ENCODE measurements around the gene PHKA2.

The PHKA2 gene

GRCh38 chrX:18935893-18936292 is 48.0 kb downstream of the PHKA2 start:
- TF ChIP-seq, protein P1, sequence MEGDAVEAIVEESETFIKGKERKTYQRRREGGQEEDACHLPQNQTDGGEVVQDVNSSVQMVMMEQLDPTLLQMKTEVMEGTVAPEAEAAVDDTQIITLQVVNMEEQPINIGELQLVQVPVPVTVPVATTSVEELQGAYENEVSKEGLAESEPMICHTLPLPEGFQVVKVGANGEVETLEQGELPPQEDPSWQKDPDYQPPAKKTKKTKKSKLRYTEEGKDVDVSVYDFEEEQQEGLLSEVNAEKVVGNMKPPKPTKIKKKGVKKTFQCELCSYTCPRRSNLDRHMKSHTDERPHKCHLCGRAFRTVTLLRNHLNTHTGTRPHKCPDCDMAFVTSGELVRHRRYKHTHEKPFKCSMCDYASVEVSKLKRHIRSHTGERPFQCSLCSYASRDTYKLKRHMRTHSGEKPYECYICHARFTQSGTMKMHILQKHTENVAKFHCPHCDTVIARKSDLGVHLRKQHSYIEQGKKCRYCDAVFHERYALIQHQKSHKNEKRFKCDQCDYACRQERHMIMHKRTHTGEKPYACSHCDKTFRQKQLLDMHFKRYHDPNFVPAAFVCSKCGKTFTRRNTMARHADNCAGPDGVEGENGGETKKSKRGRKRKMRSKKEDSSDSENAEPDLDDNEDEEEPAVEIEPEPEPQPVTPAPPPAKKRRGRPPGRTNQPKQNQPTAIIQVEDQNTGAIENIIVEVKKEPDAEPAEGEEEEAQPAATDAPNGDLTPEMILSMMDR (conservative IDR thresholded peaks at IDR 0.05; ENCODE audit: low read depth) = no peak
- no peak overlapping the region for H3K27ac ChIP-seq
- ChIA-PET CTCF (no interaction called here), POLR2A (ENCODE audit: low non-redundant PET) (no interaction called here)
- DNase-seq (ENCODE audit: low spot score) = no peak

DNA sequence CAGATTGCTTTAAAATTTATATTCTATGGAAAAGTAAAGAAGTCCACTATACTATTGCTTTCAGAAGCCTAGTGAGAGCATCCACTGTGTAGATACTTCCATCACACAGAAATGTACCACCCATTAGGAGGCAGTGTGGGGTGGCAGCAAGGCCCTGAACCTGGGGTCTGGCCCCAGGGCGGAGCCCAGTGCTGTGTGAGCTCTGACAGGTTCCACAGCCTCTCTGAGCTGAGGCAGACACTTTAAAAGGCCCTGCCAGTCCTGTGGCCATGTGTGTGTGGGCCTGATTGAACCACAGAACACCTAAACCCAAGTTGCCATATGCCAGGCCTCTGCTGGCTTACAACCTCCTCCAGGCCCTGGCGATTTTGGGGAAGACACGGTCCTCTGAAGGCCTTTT is 49.2 kb downstream of the PHKA2 start:
- H3K27ac ChIP-seq = no peak overlapping the region
- ChIA-PET POLR2A (ENCODE audit: low non-redundant PET) (no interaction called here), CTCF (no interaction called here)
- TF ChIP-seq, protein P1 (conservative IDR thresholded peaks at IDR 0.05; ENCODE audit: low read depth) = no peak
- DNase-seq (ENCODE audit: low spot score) = no peak

GRCh38 chrX:18933617-18934016 is 50.3 kb downstream of the PHKA2 start:
- ChIA-PET CTCF (interaction anchor here (0.6 kb wide), 1 partner anchor 605 kb away, joined by 3 read pairs; no protein-coding TSS in a partner anchor), POLR2A (ENCODE audit: low non-redundant PET) (no interaction called here)
- TF ChIP-seq, protein P1 (conservative IDR thresholded peaks at IDR 0.05; ENCODE audit: low read depth) = no peak
- DNase-seq (ENCODE audit: low spot score) = no peak
- no peak overlapping the region for H3K27ac ChIP-seq

GRCh38 chrX:18931972-18932371 is 51.9 kb downstream of the PHKA2 start:
- POLR2A ChIA-PET (ENCODE audit: low non-redundant PET) = no interaction called here
- TF ChIP-seq, protein P1 (conservative IDR thresholded peaks at IDR 0.05; ENCODE audit: low read depth) = no peak
- peak; percentile 7 for DNase-seq (ENCODE audit: low spot score)
- H3K27ac ChIP-seq = no peak overlapping the region
- CTCF ChIA-PET = no interaction called here

DNA sequence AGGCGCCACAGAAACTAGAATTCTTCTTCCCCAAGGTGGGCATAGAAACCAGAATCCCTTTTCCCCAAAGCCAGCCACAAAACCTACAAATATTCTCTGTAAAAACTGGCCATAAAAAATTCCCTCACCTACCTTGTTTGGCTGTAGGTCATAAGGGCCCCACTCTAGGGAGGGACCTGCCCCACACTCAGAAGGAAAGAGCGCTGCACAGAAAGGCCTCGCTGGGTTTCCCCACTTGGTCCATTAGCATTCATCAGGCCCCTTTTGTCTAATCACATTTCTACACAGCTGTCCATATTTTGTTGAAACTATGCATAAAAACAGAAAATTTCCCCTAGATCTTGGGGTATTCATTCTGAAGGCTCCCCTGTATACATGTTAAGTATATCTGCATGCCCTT is 54.1 kb downstream of the PHKA2 start:
- no peak overlapping the region for H3K27ac ChIP-seq
- no peak for DNase-seq (ENCODE audit: low spot score)
- POLR2A ChIA-PET (ENCODE audit: low non-redundant PET) = no interaction called here
- TF ChIP-seq, protein P1 (conservative IDR thresholded peaks at IDR 0.05; ENCODE audit: low read depth) = no peak
- CTCF ChIA-PET = no interaction called here

DNA sequence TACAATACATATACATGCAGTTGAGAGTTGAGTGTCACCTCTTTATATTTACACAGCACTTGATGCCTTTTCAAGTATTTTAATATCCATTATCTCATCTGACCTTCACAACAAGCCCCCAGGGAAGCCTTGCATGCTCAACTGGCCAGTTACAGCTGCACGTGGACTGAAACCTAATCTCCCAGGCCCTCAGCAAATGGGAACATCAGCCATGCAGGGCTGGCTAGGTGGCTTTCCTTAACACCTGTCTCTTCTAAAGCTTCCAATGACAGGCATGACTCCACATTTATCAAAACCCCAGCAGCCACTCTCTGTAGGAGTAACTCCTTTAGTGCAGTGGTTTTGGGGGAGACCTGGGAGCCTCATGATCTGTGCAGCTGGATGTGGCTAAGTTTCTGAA is 56.4 kb downstream of the PHKA2 start:
- no peak for DNase-seq (ENCODE audit: low spot score)
- ChIA-PET POLR2A (ENCODE audit: low non-redundant PET) (no interaction called here), CTCF (no interaction called here)
- TF ChIP-seq, protein P1 (conservative IDR thresholded peaks at IDR 0.05; ENCODE audit: low read depth) = no peak
- no peak overlapping the region for H3K27ac ChIP-seq

DNA sequence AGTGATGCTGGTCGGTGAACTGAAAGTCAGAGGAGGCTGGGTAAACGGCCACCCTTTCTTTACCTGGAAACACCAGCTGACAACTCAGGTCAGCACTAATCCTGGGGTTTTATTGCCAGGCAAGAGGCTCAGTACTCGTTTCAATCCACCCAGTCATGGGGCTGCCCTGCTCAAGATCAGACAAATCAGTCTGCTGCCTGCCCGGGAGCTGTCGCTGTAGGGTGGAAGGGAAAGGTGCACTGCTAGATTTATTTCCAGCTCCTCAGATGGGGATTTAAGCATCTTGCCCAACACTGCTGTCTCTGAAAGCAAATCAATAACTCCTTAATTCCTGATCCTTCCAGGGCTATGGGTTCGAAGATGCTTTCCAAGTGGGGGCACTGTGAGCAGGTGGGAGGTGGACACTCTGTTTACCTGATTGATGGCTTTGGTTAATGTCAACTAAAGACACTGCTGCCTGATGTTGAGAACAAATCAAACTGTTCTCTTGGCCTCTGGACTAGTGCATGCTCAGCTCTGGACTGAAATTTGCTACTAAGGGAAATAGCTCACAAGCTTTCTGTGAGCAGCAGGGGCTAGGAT is 59.3 kb downstream of the PHKA2 start:
- H3K27ac ChIP-seq = no peak overlapping the region
- TF ChIP-seq, protein P1 (conservative IDR thresholded peaks at IDR 0.05; ENCODE audit: low read depth) = no peak
- CTCF ChIA-PET = no interaction called here
- DNase-seq (ENCODE audit: low spot score) = no peak
- POLR2A ChIA-PET (ENCODE audit: low non-redundant PET) = no interaction called here

Data from RWPE1 (cell line).